Stimulated activated CD4-positive, alpha-beta T cell treated with anti-CD3 and anti-CD28 coated beads, Interleukin-1b, Interleukin-23, amount 100 ng/mL, for 4 hours (primary cell): ENCODE results near the gene UBR4.
"Not testable (repeated sequence)": the region's sequence is repeated elsewhere in the genome, so short reads cannot be mapped to it uniquely, and the experiment has no call there.

ENCODE experiments used
- DNase-seq, 2 donors: peaks; one replicate each; pipeline ENCODE4 v3.0.0-alpha.2; 2020; ENCODE audit warnings: low read depth in 2 of 2

The UBR4 gene

DNA sequence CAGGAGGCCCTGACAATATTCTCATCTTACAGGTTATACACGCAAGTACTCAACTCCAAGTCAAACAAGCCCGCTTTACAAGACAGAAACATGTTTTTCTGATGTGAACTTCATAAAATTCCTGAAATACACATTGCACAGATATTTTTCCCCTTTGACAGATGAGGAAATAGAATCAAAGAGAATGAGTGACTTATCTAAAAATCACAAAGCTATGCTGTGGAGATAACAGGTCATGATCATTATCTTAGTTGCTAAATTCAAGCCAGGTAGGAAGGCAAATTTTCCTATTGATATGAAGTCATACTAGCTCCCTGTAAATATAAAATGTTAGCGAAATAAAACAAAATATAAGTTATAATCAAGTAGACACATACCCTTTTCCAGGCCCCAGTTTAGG lies 18.3 kb downstream of the UBR4 start:
- DNase-seq: no peak

DNA sequence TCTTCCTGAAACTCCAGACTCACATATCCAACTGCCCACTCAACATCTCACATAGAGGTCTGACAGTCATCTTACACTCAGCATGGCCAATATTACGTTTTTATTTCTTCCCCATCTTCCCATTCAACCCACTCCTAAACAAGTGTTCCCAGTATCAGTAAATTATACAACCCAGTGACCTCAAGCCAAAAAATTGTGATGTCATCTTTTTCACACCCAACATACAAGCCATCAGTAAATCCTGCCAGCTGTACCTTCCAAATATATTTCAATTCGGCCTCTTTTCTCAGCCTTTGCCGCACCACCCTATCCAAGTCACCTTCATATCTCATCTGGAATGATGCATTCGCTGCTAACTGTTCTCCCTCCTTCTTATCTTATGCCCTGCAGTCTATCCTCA lies 19.6 kb downstream of the UBR4 start:
- DNase-seq: no peak

DNA sequence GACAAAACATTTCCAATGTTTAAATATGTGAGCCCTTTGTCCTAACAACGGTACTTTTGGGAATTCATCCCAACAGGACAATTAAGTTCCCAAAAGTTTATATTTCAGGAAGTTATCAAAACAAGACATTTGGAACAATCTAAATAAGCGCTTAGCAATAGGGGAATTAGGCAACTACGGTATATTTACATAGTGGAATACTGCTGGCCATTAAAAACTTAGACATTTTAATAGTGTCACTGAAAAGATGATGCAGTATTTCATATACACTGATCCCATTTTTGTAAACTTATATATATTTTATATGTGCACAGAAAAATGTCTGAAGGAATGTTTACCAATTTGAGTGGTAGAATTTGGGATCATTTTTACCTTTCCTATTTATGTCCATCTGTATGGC lies 20.8 kb downstream of the UBR4 start:
- DNase-seq: no peak

DNA sequence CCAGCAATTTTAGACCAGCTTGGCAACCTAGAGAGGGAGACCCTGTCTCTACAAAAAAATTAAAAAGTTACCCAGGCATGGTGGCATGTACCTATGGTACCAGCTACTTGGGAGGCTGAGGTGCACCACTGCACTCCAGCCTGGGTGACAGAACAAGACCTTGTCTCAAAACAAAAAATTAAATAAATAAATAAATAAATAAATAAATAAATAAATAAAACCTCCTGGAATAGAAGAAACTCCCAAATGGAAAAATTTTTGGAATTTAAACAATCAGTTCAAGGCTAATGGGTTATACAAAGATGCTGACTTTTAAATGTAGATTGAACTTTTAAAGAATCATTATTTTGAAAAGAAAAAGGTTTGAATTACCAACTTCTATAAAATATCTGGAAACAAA lies 22.2 kb downstream of the UBR4 start:
- no peak for DNase-seq

DNA sequence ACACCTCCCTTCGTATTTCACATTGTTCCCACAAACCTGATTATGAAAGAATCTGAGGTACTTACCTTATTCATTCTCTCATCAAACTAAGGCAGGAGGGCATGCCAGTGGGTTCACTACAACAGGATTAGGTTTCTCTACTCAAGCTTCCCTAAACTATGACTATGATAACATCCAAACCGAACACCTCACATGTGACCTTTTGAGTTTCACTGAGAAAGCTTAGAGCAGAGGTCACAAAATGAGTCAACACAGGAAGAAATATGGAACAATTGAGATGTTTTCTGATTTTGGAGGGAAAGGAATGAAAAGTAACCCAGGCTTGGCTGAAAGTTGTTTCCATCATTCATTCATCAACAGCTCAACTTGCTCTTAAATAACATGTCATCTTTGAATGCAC lies 24.1 kb downstream of the UBR4 start:
- DNase-seq: no peak

DNA sequence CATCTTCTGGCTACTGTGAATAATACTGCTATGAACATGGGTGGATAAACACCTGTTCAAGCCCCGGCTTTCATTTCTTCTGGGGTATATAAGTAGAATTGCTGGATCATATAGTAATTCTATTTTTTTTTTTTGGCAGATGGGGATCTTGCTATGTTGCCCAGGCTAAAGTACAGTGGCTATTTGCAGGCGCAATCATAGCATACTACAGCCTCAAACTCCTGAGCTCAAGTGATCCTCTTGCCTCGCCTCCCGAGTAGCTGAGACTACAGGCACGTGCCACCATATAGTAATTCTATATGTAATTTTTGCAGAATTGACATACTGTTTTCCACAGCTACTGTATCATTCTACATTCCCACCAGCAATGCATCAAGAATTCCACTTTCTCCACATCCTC lies 27.8 kb downstream of the UBR4 start:
- DNase-seq: no peak

DNA sequence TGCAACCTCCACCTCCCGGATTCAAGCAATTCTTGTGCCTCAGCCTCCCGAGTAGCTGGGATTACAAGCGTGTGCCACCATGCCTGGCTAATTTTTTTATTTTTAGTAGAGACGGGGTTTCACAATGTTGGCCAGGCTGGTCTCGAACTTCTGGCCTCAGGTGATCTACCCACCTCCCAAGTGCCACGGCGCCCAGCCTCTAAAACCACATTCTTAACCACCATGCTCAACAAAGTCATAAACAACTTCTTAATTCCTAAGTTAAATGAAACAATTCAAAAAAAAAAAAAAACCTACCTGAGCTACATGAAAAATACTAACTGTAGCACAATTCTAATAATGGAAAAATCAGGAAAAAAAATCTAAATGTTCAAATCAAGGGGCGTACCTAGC lies 29.8 kb downstream of the UBR4 start:
- DNase-seq: not testable (repeated sequence)

DNA sequence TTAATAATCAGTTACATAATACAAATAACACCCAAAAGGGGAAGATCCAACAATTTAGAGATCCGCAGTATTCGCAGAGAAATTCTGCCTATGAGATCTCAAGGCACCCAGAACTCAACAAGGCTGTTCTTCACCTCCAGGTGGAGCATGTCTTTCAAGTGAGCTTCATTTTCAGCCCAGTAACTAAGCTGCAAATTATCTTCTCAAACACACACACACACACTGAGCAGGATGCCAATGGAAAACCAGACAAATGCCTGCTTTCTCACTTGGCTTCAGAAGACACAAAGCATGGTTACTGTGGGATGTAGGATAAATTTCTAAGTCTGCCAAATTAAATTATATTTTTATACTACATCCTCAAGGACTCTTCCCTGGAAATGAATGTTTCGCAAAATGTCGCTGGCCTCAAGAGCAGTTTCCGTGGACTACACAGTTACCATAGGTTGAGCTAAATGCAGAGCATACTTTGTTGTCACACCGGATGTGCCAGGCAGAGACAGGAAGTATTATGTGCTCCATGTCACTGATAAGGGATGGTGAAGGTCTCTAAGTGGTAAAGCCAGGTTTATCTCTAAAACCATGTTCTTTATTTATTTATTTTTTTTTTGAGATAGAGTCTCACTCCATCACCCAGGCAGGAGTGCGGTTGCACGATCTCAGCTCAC lies 30.3 kb downstream of the UBR4 start:
- no peak for DNase-seq

DNA sequence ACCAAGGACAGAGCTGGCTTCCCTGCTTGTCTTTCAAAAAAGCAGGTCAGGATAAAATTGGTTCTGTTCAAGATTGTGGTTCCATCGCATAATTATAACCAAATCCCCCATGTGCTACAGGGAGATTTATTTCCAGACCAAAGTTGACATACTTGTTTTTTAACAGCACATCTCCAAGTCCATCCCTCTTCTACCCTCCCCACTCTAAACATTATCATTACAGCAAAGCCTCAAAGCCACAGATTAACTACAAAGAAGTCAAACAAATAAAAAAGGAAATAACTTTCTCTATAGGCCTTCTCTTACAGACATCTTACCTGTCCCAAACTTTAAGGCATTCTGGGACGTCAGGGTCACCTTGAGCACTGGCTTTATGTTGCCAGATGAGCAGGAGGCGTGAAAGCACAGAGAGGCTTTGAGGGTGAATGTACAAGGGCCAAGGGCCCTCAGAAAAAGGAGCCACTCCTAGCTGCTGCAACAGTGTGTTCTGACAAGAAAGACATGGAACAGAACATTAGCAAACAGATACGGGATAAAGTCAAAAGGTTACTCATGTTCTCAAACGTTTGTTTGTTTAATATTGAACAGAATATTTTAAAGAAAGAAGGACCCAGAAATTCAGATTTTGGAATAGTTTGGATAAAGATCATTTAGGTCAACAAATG lies 31.2 kb downstream of the UBR4 start:
- no peak for DNase-seq

DNA sequence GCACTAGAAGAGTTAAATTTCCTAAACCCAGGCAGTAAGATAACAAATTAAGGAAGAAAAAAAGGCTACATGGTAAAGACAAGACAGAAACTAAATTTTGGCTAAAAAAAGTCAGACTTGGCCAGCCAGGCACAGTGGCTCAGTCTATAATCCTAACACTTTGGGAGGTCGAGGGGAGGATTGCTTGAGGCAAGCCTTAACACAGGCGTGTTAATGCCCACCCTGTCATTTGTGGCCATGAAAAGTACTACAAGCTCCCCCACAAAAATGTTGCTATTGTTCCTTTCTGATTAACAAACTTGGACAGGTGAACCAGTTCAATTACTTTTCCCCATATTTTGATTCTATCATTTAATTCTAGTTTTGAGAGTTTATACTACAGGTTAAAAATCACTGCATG lies 32.3 kb downstream of the UBR4 start:
- no peak for DNase-seq

DNA sequence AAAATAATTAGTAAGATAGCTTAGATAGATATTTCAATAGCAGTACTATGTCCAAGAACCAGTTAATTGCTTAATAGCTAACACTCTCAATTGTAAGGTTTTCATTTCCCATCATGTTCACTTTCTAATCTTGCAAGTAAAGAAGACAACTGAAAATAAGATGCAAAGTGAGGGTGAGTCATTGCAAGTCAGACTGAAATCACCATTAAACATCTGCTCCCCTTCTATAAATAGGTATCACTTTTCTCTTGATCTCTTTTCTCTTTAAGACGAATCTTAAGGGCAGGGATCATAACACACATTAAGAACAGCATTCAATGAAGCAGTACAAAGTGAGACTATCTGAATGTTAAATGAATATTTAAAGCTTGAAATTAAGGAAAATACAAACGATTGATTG lies 40.4 kb downstream of the UBR4 start:
- DNase-seq: no peak

DNA sequence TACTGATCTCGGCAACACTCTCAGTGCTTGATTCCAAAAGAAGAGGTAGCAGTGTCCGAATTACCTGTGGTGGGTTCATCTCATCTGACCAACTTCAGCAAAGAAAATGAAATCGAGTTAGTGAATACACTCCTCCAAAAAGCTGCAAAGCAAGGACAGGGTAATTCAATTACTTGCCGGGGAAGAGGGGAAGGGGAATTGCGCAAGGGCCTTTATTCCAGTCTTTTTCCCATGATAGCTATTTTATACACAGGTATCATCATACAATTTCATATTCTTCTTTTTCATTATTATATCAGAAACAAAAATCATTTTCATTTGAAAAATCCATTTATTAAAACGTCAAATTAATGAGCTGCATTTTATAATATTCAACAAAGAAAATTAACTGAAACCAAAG lies 42.9 kb downstream of the UBR4 start:
- DNase-seq: no peak

DNA sequence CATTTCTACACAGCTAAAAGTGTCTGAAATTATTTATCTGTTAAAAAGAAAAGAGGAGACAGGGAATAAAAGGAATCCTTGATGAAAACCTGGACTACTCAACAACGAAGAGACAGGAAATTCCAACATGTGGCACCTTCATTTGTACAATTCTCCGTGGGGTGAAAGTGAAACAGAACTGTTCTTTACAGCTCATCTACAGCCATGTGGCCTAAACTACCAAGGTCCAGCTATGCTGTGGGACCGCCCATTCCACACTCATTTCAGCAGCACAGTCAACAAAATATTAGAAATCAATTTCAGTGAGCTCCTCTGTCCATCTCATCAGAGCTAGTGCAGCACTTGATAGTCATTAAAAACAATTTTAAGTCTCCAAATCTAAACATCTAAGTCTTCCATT lies 44.0 kb downstream of the UBR4 start:
- no peak for DNase-seq

DNA sequence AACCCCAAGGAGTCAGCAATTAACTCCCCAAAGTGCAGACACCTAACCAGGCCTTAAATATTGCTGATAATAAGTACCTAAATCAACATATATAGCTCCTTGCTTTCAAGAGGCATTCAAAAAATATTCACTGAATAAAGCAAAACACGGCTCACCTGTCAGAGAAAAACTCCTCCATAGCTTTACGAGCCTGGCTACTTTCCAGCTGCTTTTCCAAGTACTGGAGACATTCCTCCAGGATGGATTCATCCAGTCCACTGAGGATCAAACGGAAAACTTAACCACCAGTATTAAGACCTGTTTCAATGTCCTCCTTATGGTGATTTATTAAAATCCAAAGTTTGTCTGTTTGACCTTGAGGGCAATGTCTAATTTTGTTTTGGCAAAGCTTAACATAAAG lies 44.6 kb downstream of the UBR4 start:
- DNase-seq: no peak

DNA sequence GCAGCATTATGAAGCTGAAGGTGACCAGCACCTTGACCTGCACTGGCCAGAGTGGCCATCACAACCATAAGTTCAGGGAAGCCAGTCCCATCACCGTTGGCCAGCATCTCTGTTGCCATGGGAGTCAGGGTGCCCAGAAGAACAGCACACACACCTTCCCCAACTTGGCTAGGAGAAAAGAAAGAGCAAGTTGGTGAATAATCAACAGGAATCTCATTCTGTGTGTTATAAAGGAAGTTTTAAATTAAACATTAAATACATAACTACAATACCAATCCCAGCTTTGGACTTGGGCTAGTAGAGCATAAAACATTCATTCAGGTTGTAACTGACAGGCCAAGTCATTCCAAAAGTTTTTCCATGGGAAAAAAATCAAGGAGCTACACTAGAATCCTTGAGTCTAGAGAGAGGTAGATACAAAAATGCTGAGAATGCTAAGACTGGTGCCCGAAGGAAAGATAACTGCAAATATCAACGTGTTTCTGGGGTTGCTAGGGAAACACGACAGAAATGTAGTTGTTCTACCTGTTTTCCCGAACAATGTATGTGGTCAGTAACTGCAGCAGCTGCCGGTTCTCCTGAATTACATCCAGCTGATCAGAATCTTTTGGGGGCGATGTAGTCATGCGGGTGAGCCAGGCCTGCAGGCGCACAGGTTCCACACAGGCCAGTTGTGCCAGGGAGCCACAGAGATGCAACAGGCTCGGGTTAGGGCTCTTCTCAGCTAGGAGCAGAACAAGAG lies 45.6 kb downstream of the UBR4 start:
- no peak for DNase-seq

DNA sequence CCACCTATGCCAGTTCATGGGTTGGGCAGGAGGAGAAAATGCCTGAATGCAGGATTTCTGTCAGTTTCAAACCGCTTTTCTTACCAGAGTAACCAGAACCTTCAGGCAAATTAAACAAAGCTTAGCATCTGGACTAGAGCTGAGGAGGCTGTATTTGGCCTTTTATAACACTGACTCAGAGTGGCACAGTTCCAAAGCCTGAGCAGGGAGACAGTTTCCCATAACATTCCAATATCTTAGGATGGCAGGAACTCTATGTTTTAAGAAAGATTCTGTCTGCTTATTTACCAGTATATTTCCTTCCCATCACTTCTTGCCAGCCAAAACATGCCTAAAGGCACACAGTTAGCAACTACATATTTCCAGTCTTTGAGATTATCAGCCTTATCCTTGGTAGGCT lies 46.8 kb downstream of the UBR4 start:
- DNase-seq: no peak

DNA sequence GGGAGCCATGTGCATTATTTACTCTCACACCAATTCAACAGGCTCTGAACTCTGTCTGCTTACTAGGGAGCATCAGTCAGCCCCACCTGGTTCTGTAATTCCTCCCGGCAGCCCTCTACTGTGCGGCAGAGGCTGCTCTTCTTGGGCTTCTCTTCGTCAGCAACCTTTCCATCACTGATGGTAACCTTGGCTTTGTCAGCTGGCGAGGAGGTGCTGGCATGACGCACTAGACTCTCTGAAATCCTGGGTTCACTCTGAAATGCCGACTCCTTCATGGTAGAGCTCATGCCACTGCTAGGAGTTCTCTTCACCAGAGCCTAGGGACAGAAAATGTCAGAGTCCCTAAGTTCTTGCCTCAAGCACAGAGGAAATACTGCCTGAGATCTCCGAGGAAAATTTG lies 49.2 kb downstream of the UBR4 start:
- DNase-seq: no peak

DNA sequence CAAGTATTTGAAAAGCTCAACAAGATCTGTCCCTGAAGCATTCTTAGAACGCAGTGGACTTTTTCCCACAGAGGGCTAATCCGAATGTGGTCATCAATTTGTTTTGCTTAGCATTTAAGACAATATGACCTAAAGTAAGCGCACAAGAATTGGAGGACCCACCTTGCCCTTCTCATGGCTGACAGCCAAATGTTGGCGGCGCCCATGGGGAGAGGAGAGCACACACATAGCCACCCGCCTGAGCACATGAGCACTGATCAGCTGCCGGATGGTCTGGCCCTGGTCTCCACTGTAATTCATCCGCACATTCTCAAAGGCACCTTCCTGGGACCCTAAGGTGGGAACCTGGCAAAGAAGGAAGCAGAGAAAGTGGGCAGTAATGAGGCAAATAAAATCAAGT lies 52.4 kb downstream of the UBR4 start:
- no peak for DNase-seq

DNA sequence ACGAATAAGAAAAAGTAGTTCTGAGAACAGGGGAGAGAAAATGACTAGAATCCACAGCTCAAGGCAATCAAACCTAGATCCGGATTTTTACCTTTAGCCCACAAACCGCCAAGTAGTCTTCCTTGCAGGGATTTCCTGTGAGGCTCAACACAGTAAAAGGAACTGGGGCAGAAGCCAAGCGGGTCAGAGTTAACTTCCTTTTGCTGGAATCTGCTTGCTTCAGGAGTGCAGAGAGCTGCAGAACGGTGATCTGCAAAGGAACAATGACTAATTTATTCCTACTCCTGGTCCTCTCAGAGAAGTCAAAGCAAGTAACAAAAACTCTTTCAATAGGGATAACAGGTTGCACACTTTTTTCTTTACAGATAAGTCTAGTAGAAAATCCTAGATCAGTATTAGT lies 53.4 kb downstream of the UBR4 start:
- DNase-seq: no peak

DNA sequence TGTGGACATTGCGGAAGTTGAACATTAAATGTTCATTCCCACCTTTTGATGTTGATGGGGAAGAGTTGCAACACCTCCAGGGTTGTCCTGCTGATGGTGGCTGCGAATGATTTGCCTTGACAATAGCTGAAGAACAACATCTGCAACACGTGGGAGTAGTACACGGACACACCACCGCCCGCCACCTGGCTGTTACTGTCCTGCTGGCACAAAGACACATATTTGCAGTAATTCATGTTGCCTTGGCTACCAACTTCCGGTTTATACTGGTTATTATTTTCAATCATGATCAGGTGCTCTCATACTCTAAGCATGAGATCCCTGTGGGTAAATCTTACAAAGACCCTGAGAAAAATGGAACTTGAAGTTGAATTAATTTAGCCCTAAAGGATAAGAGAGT lies 55.2 kb downstream of the UBR4 start:
- no peak for DNase-seq

DNA sequence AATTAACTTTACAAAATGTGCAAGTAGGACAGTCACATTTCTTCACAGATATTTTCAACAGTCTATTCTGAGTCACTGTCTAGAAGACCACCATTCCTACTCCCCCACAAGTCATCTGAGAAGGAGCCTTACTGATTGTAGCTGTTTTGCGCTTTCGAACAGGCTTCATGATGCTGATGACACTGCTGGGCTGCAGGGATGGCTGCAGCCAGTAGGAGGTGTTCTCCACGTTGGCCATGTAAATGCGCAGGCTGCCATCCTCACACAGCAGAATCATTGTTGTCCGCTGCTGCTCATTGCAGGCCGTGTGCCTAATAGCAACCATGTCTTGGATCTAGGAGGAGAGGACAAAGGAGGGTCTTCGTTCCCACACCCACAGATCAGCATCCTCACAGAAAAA lies 56.9 kb downstream of the UBR4 start:
- no peak for DNase-seq

DNA sequence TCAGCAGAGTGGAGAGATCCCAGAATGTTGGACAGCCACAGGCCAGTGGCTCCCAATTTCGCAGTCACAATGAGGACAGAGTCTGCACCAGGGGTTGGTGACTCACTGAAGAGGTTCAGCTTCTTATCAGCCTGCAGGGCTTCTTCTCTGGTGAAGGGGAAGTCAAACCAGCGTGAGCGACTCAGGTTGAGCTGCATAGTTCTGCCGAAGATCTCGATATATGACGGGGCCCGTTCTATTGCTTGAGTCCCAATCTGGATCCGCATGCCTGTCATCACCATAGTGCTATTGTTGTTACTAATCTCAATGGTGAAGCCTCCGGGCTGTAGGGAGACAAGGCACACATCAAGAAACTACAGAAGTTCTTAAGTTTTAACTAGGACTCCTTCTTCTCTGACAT lies 58.5 kb downstream of the UBR4 start:
- DNase-seq: no peak

DNA sequence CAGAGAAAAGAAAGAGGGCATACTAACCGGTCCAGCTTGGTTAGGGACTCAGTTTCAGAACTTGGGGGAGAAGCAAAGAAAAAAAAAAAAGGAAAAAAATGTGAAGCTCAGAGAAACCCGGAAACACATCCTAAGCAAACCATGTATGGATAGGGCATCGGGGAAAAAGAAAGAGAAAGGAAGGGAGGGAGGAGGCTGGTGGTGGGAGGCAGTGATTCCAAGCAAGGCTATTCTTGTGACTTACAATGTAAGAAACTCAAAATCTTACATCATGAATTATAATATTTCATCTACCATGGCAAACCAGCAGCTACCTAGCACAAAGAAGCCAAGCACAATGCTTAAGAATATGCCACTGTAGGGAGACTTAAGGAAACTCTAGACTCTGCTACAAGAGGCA lies 60.3 kb downstream of the UBR4 start:
- DNase-seq: no peak
